Measurements from ENCODE around the gene LRP8.

DNA sequence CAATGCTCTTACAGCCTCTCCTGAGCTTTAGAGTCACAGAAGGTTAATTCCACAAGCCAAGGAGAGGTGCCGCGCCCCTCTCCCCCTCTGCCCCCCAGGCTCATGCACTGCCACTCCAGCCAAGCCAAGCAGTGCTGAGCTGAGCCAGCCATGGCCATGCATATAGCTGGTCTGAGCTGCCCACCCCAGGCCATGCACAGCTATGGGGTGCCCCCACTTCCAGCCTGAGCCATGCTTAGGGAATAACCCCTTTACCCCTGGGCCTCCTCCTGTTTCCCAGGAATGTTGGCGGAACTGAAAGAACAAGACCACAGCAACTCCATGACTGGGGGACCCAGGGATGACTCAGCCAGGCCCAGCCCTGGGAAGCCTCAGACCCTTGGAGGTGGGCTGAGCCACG lies 55.5 kb downstream of the LRP8 start:
- TF ChIP-seq CTCF (conservative IDR thresholded peaks at IDR 0.05; ENCODE audit: low read depth, low read length) (no peak), EZH2phosphoT487 (IDR thresholded peaks at IDR 0.05; ENCODE audit: borderline replicate concordance, low read length) (no peak)

Data from PC-3 (cell line).